AG04450 (cell line): ENCODE results near the gene CHMP3. TPM values are rescaled to one million over a fixed set of nuclear protein-coding genes. Genes with fewer than 3 reads are reported as not detected.
"Not testable (repeated sequence)": the region's sequence is repeated elsewhere in the genome, so short reads cannot be mapped to it uniquely, and the experiment has no call there.

Source experiments
- CTCF ChIA-PET: fragments of 300-600, 350-600 bp; formaldehyde crosslinking; extraction: SDS; loops from one replicate; lab custom pipeline; 2022; ENCODE audit warnings: antibody characterized with exemption, inconsistent platforms; lab: Charles Lee
- POLR2A ChIA-PET: fragments of 350-600 bp; formaldehyde crosslinking; extraction: SDS; loops from one replicate; lab custom pipeline; 2021; ENCODE audit warnings: antibody characterized with exemption, inconsistent platforms; lab: Yijun Ruan, JAX
- DNase-seq: peaks from one replicate; pipeline ENCODE4 v3.0.0-alpha.2; 2011; ENCODE audit warnings: low read depth, low spot score
- H3K27ac ChIP-seq: one replicate; pipeline ENCODE4 v1.5.1; 2012; ENCODE audit warnings: low read depth, low read length, control low read depth
- H3K27me3 ChIP-seq: one replicate; pipeline ENCODE4 v1.6.0; 2012; ENCODE audit warnings: low read length; ENCODE audit not compliant: control insufficient read depth, insufficient read depth
- H3K4me3 ChIP-seq: 2 replicates; pipeline ENCODE4 v1.5.1; 2011; ENCODE audit warnings: mild to moderate bottlenecking, low read depth, low read length, control low read depth
- H3K9me3 ChIP-seq: 2 replicates; pipeline ENCODE4 v1.5.1; 2012; ENCODE audit warnings: low read length; ENCODE audit not compliant: control insufficient read depth, insufficient read depth
- polyA plus RNA-seq: library from polyadenylated mRNA; depleted of rRNA; stranded (reverse); fragments of >200 nt; gene quantifications from 2 replicates; pipeline ENCODE4 v1.2.3, GENCODE V29; 2011
- TF ChIP-seq, protein P1 (sequence below): IDR thresholded peaks from 2 replicates; pipeline ENCODE4 v1.5.1; 2011; ENCODE audit warnings: low read depth, low read length, control low read depth, inconsistent platforms

The CHMP3 gene
- polyA plus RNA-seq, 1 experiment = 154 TPM

DNA sequence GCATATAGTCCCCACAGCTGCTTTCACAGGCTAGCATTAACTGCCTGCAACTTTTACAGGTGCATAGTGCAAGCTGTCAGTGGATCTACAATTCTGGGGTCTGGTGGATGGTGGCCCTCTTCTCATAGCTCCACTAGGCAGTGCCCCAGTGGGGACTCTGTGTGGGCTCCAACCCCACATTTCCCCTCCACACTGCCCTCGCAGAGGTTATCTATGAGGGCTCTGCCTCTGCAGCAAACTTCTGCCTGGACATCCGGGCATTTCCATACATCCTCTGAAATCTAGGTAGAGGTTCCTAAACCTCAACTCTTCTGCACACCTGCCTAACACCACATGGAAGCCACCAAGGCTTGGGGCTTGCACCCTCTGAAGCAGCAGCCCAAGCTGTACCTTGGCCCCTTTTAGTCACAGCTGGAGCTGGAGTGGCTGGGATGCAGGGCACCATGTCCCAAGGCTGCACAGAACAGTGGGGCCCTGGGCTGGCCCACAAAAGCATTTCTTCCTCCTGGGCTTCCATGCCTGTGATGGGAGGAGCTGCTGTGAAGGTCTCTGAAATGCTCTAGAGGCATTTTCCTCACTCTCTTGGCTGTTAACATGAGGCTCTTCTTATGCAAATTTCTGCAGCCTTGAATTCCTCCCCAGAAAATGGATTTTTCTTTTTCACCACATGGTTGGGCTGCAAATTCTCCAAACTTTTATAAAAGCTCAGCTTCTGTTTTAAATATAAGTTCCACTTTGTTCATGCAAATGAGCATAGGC lies 62.7 kb downstream of the CHMP3 start:
- ChIA-PET POLR2A (no interaction called here), CTCF (no interaction called here)
- Histone ChIP-seq H3K4me3 (no peak overlapping the region), H3K9me3 (peaks cover 15% of the 10 kb centered on the region), H3K27ac (no peak overlapping the region), H3K27me3 (no peaks in the 10 kb centered on the region)
- TF ChIP-seq, protein P1, sequence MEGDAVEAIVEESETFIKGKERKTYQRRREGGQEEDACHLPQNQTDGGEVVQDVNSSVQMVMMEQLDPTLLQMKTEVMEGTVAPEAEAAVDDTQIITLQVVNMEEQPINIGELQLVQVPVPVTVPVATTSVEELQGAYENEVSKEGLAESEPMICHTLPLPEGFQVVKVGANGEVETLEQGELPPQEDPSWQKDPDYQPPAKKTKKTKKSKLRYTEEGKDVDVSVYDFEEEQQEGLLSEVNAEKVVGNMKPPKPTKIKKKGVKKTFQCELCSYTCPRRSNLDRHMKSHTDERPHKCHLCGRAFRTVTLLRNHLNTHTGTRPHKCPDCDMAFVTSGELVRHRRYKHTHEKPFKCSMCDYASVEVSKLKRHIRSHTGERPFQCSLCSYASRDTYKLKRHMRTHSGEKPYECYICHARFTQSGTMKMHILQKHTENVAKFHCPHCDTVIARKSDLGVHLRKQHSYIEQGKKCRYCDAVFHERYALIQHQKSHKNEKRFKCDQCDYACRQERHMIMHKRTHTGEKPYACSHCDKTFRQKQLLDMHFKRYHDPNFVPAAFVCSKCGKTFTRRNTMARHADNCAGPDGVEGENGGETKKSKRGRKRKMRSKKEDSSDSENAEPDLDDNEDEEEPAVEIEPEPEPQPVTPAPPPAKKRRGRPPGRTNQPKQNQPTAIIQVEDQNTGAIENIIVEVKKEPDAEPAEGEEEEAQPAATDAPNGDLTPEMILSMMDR = no peak
- DNase-seq = no peak

DNA sequence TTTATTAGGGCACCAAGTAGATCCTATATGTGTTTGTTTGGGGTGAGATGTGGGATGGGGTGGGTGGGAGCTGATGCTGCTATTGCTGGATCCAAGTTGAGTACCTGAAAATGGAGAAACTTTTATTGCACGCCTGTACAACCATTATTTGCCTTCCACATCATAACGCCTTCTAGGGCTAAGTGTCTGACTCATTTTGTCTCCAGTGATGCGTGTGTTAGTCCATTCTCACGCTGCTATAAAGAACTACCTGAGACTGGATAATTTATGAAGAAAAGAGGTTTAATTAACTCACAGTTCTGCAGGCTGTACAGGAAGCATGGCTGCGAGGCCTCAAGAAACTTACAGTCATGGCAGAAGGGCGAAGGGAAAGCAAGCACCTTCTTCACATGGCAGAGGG lies 63.9 kb downstream of the CHMP3 start:
- no peak for DNase-seq
- TF ChIP-seq, protein P1 = no peak
- Histone ChIP-seq H3K27me3 (no peaks in the 10 kb centered on the region), H3K27ac (no peak overlapping the region), H3K9me3 (peaks cover 15% of the 10 kb centered on the region), H3K4me3 (no peak overlapping the region)
- CTCF ChIA-PET = interaction anchor here (1.0 kb wide), 1 partner anchor 12 kb away, joined by 3 read pairs; no protein-coding TSS in a partner anchor
- POLR2A ChIA-PET = interaction anchor here (1.0 kb wide), 1 partner anchor 58 kb away, joined by 4 read pairs; the partner anchor contains the start of gene KDM3A

DNA sequence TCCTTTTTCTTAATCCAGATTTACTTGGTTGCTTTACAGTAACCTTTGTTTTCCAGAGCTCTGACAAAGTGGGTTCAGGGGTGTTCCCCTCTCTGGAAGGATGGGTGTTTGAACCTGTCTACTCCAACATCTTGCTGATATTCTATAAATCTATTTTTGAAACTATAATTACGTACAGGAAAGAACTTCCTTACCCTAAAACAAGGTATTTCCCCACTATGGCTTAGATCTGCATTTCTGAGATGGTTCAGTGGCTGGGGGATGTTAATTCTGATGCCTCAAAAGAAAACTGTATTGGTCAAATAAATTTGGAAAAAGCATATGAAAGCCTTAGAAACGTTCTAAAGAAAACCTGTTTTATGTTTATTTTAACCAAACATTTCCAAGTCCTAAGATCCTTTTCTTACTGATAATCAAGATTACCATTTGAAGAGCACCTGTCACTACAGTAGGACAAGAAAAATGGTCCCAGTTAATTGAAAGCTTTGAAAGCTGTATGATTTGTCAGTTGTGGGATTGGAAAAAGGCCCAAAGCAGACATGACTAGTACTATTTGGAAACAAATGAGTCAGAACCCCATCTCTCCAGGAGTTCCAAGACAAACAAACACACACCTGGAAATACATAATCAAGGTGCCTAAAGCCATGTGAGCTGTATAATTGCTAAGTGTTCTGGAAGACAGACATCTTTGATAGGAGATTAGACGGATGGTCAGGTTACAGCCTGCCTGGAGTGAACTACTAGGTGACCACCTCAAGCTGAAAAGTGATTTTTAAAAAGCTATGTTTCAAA lies 64.6 kb downstream of the CHMP3 start:
- no peak overlapping the region for H3K4me3 ChIP-seq
- no peaks in the 10 kb centered on the region for H3K27me3 ChIP-seq
- peak overlapping the region; percentile 11 for H3K27ac ChIP-seq
- no peak for DNase-seq
- POLR2A ChIA-PET = interaction anchor here (1.0 kb wide), 1 partner anchor 58 kb away, joined by 4 read pairs; the partner anchor contains the start of gene KDM3A
- H3K9me3 ChIP-seq = peaks cover 15% of the 10 kb centered on the region
- TF ChIP-seq, protein P1 = no peak
- CTCF ChIA-PET = interaction anchor here (1.0 kb wide), 1 partner anchor 11 kb away, joined by 3 read pairs; no protein-coding TSS in a partner anchor

DNA sequence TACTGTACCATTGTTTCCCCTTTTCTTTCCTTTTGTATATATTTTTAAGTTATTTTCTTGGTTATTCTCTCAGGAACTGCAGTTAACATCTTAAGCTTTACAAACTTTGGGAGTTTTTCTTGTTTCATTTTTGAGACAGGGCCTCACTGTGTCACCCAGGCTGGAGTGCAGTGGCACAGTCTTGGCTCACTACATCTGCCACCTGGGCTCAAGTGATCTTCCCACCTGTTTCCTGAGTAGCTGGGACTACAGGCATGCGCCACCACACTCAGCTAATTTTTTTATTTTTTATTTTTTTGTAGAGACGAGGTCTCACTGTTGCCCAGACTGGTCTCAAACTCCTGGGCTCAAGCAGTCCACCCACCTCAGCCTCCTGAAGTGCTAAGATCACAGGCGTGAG lies 66.9 kb downstream of the CHMP3 start:
- H3K4me3 ChIP-seq, DNase-seq, POLR2A ChIA-PET, H3K27ac ChIP-seq, H3K27me3 ChIP-seq: not testable (repeated sequence)
- CTCF ChIA-PET = interaction anchor here (0.5 kb wide), 1 partner anchor 957 kb away, joined by 9 read pairs; the partner anchor contains the start of gene MAT2A
- peaks cover 15% of the 10 kb centered on the region for H3K9me3 ChIP-seq

DNA sequence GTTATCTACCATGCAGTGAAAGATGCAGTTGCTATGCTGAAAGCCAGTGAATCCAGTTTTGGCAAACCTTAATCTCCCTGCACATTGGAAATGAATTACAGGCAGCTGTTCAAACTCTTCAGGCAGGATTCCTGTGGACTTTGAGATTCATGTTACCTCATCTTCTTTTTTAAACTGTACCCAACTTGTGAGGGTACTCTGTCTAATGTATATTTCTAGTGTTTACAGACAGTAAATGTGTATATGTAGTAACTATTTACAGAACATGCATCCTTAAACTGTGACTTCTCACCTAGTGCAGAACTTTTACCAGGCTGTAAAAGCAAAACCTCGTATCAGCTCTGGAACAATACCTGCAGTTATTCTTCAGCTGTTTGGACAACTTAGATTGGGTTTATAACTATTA lies 71.2 kb downstream of the CHMP3 start:
- DNase-seq = no peak
- Histone ChIP-seq H3K4me3 (no peak overlapping the region), H3K9me3 (no peaks in the 10 kb centered on the region), H3K27me3 (no peaks in the 10 kb centered on the region), H3K27ac (no peak overlapping the region)
- TF ChIP-seq, protein P1 = no peak
- CTCF ChIA-PET = interaction anchor here (1.2 kb wide), 1 partner anchor 272 kb away, joined by 3 read pairs; no protein-coding TSS in a partner anchor
- POLR2A ChIA-PET = no interaction called here
